Measurements from ENCODE around the gene MTCL1.

DNA sequence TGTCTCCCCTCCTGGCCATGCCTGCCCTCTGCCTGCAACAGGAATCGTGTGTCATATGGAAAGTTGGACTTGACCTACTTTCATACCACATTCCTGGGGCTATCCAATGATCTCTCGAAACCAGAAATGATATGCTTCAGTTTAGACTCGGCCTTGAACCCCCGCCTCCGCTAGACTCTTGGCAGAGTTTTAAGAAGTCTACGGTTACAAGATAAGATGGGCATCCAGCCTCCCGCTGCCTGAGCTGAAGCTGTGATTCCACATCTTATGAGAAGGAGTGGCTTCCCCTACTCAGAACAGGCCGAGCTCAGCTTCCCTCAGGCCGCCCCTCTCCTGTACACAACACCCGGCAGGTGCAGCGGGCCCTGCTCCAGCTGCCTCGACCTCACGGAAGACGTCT lies 73.9 kb downstream of the MTCL1 start:
- TF ChIP-seq, protein P1, sequence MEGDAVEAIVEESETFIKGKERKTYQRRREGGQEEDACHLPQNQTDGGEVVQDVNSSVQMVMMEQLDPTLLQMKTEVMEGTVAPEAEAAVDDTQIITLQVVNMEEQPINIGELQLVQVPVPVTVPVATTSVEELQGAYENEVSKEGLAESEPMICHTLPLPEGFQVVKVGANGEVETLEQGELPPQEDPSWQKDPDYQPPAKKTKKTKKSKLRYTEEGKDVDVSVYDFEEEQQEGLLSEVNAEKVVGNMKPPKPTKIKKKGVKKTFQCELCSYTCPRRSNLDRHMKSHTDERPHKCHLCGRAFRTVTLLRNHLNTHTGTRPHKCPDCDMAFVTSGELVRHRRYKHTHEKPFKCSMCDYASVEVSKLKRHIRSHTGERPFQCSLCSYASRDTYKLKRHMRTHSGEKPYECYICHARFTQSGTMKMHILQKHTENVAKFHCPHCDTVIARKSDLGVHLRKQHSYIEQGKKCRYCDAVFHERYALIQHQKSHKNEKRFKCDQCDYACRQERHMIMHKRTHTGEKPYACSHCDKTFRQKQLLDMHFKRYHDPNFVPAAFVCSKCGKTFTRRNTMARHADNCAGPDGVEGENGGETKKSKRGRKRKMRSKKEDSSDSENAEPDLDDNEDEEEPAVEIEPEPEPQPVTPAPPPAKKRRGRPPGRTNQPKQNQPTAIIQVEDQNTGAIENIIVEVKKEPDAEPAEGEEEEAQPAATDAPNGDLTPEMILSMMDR (IDR thresholded peaks at IDR 0.05; ENCODE audit: insufficient read depth, low read depth, low read length) = no peak
- TF ChIP-seq EZH2 (IDR thresholded peaks at IDR 0.05; ENCODE audit: insufficient read depth, low read length) = no peak
